ENCODE measurements around the gene ADGRL2.

Gene ADGRL2

GRCh38 chr1:81921344-81921743, 120.6 kb downstream of the ADGRL2 start:
- no peak for DNase-seq

- DNase-seq: no peak
Measured at GRCh38 chr1:81921851-81922462, 121.2 kb downstream of the ADGRL2 start.

- no peak for DNase-seq
Measured at GRCh38 chr1:81922955-81923354, 122.2 kb downstream of the ADGRL2 start.

DNA sequence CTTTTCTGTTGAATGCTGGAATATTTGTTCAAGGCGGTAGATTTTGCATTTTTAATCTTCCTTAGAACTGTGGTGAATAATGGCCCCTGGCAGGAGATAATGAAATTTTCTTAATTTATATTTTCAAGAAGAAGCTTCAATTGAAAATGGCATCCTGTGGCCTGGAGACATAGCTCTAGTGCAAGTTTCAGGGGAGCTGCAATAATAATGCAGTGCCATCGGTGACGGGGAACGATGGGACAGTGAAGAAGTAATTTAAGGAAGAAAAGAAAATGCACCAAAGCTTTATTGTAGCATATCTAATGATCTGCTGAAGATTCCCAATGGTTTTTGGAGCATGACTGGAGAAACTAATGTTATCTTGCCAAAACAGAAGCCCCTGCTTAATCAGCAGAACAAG, 128.4 kb downstream of the ADGRL2 start:
- no peak for DNase-seq

DNA sequence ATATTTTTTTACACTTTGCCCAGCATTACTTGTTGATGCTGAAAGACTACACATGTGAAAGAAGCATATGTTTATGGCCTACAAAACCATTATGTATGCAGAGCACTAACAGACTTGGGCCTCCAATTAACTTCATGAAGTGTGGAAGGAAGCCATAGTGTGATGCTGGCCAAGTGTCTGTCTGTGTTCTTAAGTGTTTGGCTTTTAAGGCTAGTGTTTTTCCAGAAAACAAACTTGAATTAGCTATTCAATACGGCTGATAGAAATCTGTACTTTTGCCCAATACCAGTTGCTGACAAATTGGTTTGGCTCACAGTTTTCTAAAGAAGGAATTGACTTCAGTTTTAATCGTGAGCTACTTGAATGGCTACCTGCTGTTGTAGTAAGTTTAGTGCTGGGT, 136.1 kb downstream of the ADGRL2 start:
- no peak for DNase-seq

- no peak for DNase-seq
Measured at GRCh38 chr1:81937791-81938450, 137.2 kb downstream of the ADGRL2 start.

DNA sequence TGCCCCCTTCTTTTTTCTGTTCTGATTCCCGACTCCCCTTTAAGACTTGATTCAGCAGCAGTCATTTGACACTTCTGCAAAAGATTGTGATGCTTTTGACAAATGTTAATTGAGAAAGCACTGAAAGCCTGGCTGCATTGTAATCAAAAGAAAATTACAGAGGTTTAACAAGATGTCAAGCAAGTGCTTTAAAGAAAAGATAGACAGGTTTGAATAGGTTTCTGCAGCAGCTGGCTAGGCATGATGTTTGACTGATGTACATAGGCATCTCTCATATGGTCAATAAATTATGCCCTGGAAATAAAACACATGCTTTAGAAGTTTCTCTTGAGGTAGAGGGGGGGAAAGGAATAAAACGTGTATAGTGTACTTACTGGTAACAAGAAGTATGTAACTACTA, 147.8 kb downstream of the ADGRL2 start:
- DNase-seq: no peak

GRCh38 chr1:81949421-81949820, 148.7 kb downstream of the ADGRL2 start:
- DNase-seq: no peak

GRCh38 chr1:81950037-81950436, 149.3 kb downstream of the ADGRL2 start:
- no peak for DNase-seq

GRCh38 chr1:81950591-81951244, 150.0 kb downstream of the ADGRL2 start:
- DNase-seq: no peak

GRCh38 chr1:81954534-81955020, 153.8 kb downstream of the ADGRL2 start:
- DNase-seq: no peak

DNA sequence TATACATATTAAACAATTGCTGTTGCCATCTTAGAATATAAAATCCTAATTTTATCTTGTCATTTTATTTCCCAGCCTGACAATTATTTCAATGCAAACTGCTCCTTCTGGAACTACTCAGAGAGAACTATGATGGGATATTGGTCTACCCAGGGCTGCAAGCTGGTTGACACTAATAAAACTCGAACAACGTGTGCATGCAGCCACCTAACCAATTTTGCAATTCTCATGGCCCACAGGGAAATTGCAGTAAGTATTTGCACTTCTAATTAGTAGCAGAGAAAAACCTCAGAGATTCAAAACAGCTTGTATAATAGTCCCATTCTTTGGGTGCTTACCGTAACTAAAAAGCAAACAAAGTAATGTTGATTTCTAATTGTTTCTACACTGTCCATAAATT, 167.2 kb downstream of the ADGRL2 start:
- no peak for DNase-seq

GRCh38 chr1:81970416-81970815, 169.7 kb downstream of the ADGRL2 start:
- no peak for DNase-seq

- DNase-seq: no peak
Measured at GRCh38 chr1:81974222-81974841, 173.6 kb downstream of the ADGRL2 start.

DNA sequence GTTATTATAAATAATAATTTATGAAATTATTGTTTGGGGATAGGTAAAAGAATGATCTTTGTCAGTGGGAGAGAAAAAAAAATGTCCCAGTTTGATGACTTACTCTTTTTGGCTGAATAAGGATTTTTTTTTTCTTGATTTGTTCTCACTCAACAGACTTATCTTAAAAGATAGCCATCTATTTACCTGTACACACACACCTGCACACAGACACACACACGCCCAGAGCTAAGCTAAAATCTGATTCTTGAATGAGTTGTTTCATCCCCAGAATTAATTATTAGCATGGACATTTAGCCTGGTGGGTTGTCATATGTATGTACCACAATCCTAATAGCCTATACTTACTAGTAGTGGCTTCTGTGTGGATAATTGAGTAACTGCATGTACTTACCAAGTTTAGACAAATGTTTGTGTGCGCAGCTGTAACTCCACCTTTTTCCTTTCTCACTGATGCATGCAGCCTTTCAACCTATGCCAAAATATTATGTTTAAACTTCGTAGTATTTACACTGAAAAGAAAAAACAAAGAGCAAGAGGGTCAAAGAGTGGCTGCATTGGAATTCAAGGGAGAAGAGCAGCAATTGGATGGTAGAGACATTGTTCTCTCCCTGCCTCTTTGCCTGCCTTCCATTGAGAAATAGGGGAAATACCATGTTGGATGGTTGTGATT, 174.3 kb downstream of the ADGRL2 start:
- DNase-seq: no peak

DNA sequence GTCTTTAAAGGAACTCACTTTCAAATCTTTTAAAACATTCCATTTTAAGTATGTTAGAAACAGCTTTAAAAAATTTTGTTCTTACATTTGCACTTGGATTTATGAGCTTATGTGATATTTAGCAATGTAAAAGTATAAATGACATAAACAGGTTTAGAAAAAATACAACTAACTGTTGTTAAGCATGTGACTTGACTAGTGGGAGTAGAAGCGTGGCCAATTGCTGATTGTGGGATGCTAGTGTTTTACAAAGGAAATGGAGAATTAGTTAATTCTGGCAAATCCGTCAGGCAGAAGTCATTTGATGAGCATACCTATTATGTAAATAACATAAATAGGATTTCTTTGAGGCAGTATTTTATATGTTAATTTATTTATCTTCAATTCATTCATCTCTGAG, 175.8 kb downstream of the ADGRL2 start:
- no peak for DNase-seq

GRCh38 chr1:81978945-81979344, 178.2 kb downstream of the ADGRL2 start:
- no peak for DNase-seq

DNA sequence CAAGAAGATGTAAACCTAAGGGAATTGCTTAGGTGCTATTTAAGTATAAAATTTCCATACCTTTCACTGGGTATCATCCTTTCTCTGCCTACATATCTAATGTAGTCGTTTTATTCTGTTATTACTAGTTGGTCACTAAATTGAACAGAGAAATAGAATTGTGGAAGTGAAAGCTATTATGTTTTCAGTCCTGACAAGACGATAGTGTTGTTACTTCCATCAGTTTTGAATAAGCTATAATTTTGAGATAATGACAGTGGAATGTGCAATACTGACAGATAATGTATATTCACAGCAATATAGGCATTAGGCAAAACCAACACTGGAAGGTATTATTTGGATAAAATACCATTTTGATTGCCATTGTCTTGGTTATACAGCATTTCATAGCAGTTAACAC, 181.8 kb downstream of the ADGRL2 start:
- no peak for DNase-seq

GRCh38 chr1:81989524-81989923, 188.8 kb downstream of the ADGRL2 start:
- no peak for DNase-seq

- no peak for DNase-seq
Measured at GRCh38 chr1:81990241-81990640, 189.5 kb downstream of the ADGRL2 start.

DNA sequence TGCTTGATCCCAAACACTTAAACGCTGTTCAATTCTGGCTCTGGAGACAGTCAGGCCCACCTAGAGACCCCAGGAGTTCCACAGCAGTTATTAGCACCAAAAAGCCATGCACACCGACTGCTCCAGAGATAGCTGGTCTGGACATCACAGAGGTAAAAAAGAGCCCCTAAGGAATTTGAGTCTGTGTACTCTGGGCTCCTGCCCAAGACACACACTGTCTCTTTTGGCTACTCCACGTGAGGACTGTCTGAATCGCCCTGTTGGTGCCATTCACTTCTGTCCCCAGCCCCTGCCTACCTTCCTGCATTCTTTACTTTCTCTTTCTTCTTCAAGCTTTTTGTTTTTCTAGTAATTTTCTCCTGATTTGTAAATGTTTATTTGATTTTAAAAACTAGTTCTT, 197.4 kb downstream of the ADGRL2 start:
- no peak for DNase-seq

GRCh38 chr1:81999364-81999763, 198.6 kb downstream of the ADGRL2 start:
- DNase-seq: no peak

DNA sequence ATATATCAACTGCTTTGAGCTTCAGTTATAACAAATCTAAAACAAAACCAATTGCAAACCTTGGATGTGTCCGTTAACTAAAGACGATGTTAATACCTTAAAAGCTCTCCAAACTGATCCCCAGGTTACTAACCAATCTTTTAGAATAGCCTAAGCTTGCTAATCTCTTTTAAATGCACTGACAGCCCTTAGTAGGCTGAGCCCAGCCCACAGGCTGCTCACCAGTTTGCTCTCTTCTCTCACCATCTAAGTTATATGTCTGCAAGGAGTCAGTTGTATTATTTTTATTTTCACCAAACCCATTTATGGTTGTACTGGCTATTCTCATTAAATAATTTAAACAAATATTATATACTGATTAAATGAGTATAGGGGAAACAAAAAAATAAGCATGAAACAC, 199.5 kb downstream of the ADGRL2 start:
- DNase-seq: no peak
